MM.1S (cell line): ENCODE results near the gene SEC22C.

Experiments
- EZH2 ChIP-seq: fragments of 300-600 bp; sonication (generic); optimal IDR thresholded peaks from 2 replicates; pipeline ENCODE3; 2017; ENCODE audit warnings: low read depth, mild to moderate bottlenecking, antibody characterized with exemption, low read length, mixed read lengths
- EZH2phosphoT487 ChIP-seq: fragments of 300-600 bp; sonication (generic); IDR thresholded peaks from 2 replicates; pipeline ENCODE4 v1.6.1; 2018; ENCODE audit warnings: antibody characterized with exemption, low read length
- TF ChIP-seq, protein P1 (sequence below): fragments of 300-600 bp; sonication (generic); IDR thresholded peaks from 2 replicates; pipeline ENCODE4 v1.5.1; 2016; ENCODE audit warnings: antibody characterized with exemption, low read length, mixed read lengths

- TF ChIP-seq, protein P1, sequence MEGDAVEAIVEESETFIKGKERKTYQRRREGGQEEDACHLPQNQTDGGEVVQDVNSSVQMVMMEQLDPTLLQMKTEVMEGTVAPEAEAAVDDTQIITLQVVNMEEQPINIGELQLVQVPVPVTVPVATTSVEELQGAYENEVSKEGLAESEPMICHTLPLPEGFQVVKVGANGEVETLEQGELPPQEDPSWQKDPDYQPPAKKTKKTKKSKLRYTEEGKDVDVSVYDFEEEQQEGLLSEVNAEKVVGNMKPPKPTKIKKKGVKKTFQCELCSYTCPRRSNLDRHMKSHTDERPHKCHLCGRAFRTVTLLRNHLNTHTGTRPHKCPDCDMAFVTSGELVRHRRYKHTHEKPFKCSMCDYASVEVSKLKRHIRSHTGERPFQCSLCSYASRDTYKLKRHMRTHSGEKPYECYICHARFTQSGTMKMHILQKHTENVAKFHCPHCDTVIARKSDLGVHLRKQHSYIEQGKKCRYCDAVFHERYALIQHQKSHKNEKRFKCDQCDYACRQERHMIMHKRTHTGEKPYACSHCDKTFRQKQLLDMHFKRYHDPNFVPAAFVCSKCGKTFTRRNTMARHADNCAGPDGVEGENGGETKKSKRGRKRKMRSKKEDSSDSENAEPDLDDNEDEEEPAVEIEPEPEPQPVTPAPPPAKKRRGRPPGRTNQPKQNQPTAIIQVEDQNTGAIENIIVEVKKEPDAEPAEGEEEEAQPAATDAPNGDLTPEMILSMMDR: no peak
- no peak for TF ChIP-seq EZH2
- no peak for TF ChIP-seq EZH2phosphoT487
These were observed 57.0 kb downstream of the SEC22C start for GRCh38 chr3:42524751-42525150.
